ENCODE data around the gene CD9. TPM values are rescaled to one million over a fixed set of nuclear protein-coding genes. Genes with fewer than 3 reads are reported as not detected.

The CD9 gene
- total and polyA plus RNA-seq, 2 of the 8 experiments (the other 6 are each of a cell fraction or from before 2014, with no cell fraction given) = 168 to 319 TPM

DNA sequence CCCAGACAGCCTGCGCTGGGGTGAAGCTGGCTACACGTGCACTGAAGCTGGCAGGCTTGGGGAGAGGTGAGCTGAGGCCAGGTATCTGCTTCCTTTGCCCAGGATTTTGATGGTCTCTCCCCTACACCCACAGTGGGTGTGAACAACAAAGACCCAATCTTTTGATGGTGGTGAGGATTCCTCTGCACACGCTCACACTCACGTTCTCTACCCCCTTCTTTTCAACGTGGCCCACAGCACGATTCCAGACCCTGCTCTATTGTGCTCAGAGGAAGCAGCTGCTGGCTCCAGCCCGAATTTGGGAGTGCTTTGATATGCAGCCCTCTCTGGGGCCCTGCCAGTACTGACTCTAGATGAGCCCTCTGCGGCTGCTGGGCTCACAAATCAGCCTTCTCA is 4.9 kb downstream of the CD9 start:
- Histone ChIP-seq H2BK5ac (ENCODE audit: low read depth, low read length) (peak overlapping the region; percentile 99), H3K9ac (replicated peaks in 1 of 4; ENCODE audit: extremely low read depth in 1 of 4, low read depth in 3 of 4, low read length in 3 of 4) (peak overlapping the region in 3 of 4 experiments; percentile 51 to 60 (median 52); a peak in 5 of 7 replicates), H3K79me1 (ENCODE audit: low read depth, low read length) (peaks cover 16% of the 10 kb centered on the region; the same call in 1 of the 2 replicates), H4K20me1 (replicated peaks in 1 of 2; ENCODE audit: control insufficient read depth in 1 of 2, insufficient read depth in 2 of 2, low read length in 2 of 2) (peaks cover 0 to 2% of the 10 kb centered on the region in 2 experiments), H4K91ac (replicated peaks; ENCODE audit: insufficient read length, low read length) (peak overlapping the region; percentile 92), H3K4me3 (ENCODE audit: extremely low read depth in 1 of 4, insufficient read depth in 2 of 4, low read depth in 3 of 4, low read length in 4 of 4) (no peak overlapping the region), H3K4me1 (replicated peaks in 1 of 4; ENCODE audit: control insufficient read depth in 3 of 4, insufficient read depth in 4 of 4, low read length in 3 of 4) (peaks cover 22 to 49% (median 33%) of the 10 kb centered on the region in 4 experiments), H3K4ac (replicated peaks; ENCODE audit: insufficient read length, low read depth, low read length) (no peak overlapping the region), H3K56ac (replicated peaks; ENCODE audit: insufficient read length, low read depth, low read length) (peak overlapping the region; percentile 60), H3K4me2 (ENCODE audit: insufficient read depth in 1 of 2, low read depth in 2 of 2, low read length in 2 of 2) (peak overlapping the region; percentile 43 to 50), H3K36me3 (ENCODE audit: control insufficient read depth in 2 of 4, insufficient read depth in 4 of 4, low read length in 3 of 4) (no peaks in the 10 kb centered on the region), H2AFZ (ENCODE audit: low read length) (no peak overlapping the region), H2BK120ac (replicated peaks; ENCODE audit: low read depth, low read length) (peak overlapping the region; percentile 91), H3K79me2 (ENCODE audit: control insufficient read depth in 1 of 2, insufficient read depth in 2 of 2, low read length in 2 of 2) (peaks cover 7 to 72% of the 10 kb centered on the region in 2 experiments; a peak in 3 of 4 replicates), H3K27ac (ENCODE audit: low read depth, low read length) (peak overlapping the region; percentile 86), H2AK5ac (ENCODE audit: low read depth, low read length) (peak overlapping the region; percentile 98), H3K14ac (ENCODE audit: insufficient read length) (no peak overlapping the region), H2BK15ac (ENCODE audit: low read length) (peak overlapping the region; percentile 97), H3K9me3 (ENCODE audit: insufficient read depth in 2 of 2, low read depth in 1 of 2, low read length in 1 of 2) (no peaks in the 10 kb centered on the region), H2BK20ac (ENCODE audit: low read length) (peak overlapping the region; percentile 99), H3K23ac (ENCODE audit: insufficient read length) (no peak overlapping the region), H3K18ac (ENCODE audit: extremely low read depth, low read length) (peak overlapping the region; percentile 98), H3K23me2 (ENCODE audit: low read depth, low read length) (peaks cover 8% of the 10 kb centered on the region; the same call in 1 of the 2 replicates), H3K27me3 (replicated peaks in 1 of 4; ENCODE audit: control insufficient read depth in 3 of 4, extremely low read depth in 1 of 4, insufficient read depth in 3 of 4, low read length in 3 of 4) (no peaks in the 10 kb centered on the region; a peak in 1 of 7 replicates), H4K5ac (ENCODE audit: insufficient read length, low read depth, low read length) (peak overlapping the region; percentile 60), H4K8ac (ENCODE audit: extremely low read depth, insufficient read depth, low read length) (peak overlapping the region; percentile 75; the same call in 1 of the 2 replicates), H2BK12ac (ENCODE audit: low read depth, low read length) (peak overlapping the region; percentile 98)
- FAIRE-seq = peak; percentile 13
- peak in 1 of 2 experiments; percentile 65 for DNase-seq (ENCODE audit: low read depth in 1 of 2, low spot score in 2 of 2)
- ChIA-PET CTCF (ENCODE audit: partially characterized antibody) (interaction anchor here (0.7 to 26.9 kb wide), 9 partner anchors 10 to 147 kb away, joined by 3 to 433 read pairs (median 6); no protein-coding TSS in a partner anchor), POLR2A (ENCODE audit: partially characterized antibody) (interaction anchor here (1.1 to 11.6 kb wide), 7 partner anchors 8 to 80 kb away, joined by 3 to 203 read pairs (median 4); no protein-coding TSS in a partner anchor)
- WGBS, 2 experiments (ENCODE audit: extremely low coverage in 1 of 2, insufficient coverage in 1 of 2, insufficient read length in 1 of 2, insufficient replicate concordance in 2 of 2, low coverage in 1 of 2, low lambda C conversion rate in 2 of 2, missing lambda C conversion rate in 1 of 2) = 16% methylated on average over 8 of the region's 8 CpGs; no CpG with 5 or more reads in 1 of the 2 experiments
- TF ChIP-seq POU5F1 (IDR thresholded peaks at IDR 0.05; ENCODE audit: low read depth, low read length) = 0 out of 2 replicates have a peak, but pooled peaks have one; percentile 64
- 0 out of 2 replicates have a peak, but pooled peaks have one; percentile 44 for TF ChIP-seq TAF1 (IDR thresholded peaks at IDR 0.05; ENCODE audit: low read depth, low read length)
- TF ChIP-seq TBP (IDR thresholded peaks at IDR 0.05; ENCODE audit: low read depth, low read length) = peak; percentile 74; the same call in 1 of the 2 replicates
- no peak for TF ChIP-seq SUZ12 (IDR thresholded peaks at IDR 0.05; ENCODE audit: low read length)
- TF ChIP-seq EZH2 (IDR thresholded peaks at IDR 0.05; ENCODE audit: low read depth, low read length, severe bottlenecking) = no peak
- no peak for TF ChIP-seq FOSL1 (IDR thresholded peaks at IDR 0.05; ENCODE audit: insufficient read depth, low read depth, low read length)
- TF ChIP-seq CEBPB (IDR thresholded peaks at IDR 0.05; ENCODE audit: low read depth, low read length) = no peak
- TF ChIP-seq USF2 (IDR thresholded peaks at IDR 0.05; ENCODE audit: low read length) = no peak
- TF ChIP-seq RAD21 (IDR thresholded peaks at IDR 0.05 in 1 of 2, conservative IDR thresholded peaks at IDR 0.05 in 1 of 2; ENCODE audit: low read depth in 2 of 2, low read length in 2 of 2) = peak; percentile 24 to 43; a peak in 3 of 4 replicates
- TF ChIP-seq SP2 (IDR thresholded peaks at IDR 0.05; ENCODE audit: low read length) = no peak
- TF ChIP-seq SRF (IDR thresholded peaks at IDR 0.05; ENCODE audit: low read depth, low read length) = peak; percentile 9; the same call in 1 of the 2 replicates

Measured in H1 (cell line).